GM18858 (cell line): ENCODE results near the gene S100A16.

ENCODE experiments used
- ATAC-seq: cut with Tn5 transposase; IDR thresholded peaks from one replicate; pipeline ENCODE4 v1.9.1; 2021; ENCODE audit not compliant: unreplicated experiment

The S100A16 gene

DNA sequence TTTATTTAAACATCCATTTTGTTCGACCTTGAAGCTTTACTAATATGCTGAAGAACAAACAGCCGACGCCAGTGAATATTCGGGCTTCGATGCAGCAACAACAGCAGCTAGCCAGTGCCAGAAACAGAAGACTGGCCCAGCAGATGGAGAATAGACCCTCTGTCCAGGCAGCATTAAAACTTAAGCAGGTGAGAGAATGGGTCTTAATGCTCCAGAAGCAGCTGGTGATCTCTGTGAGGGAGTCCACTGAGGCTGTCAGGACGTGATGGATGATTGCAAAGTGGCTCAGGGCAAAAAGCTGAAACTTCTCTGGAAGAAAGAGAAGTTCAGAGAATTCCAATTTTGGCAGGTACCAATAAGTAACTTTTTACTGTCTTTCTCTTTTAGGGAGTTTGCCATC is 25.3 kb upstream of the S100A16 start:
- no peak for ATAC-seq

DNA sequence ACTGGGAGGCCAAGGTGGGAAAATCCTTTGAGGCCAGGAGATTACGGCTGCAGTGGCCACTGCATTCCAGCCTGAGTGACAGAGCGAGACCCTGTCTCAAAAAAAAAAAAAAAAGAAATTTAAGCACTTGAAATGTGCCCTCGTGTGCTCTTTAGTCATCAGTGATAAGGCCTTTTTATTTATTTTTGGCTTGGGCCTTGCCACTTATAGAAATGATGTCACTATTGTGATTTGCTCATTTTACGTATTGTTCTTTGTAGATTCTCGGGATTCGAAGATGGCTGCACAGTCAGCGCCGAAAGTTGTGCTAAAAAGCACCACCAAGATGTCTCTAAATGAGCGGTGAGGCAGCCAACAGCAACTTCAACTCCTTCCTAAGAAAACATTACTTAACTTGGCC is 23.4 kb upstream of the S100A16 start:
- no peak for ATAC-seq

DNA sequence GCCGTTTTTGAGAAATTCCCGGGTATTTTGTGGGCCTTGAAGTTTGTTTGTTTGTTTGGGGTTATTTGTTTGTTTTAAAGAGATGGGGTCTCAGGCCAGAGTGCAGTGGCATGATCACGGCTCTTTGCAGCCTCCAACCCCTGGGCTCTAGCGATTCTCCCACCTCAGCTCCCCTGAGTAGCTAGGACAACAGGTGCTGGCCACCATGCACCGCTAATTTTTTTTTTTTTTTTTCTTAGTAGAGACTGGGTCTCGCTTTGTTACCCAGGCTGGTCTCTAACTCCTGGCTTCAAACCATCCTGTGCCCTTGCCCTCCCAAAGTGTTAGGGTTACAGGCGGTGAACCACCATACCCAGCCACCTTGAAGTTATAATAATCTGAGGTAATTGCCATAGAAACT is 22.9 kb upstream of the S100A16 start:
- no peak for ATAC-seq

- peak; percentile 76 for ATAC-seq
These were observed 21.1 kb upstream of the S100A16 start, which contains the start of gene CHTOP for GRCh38 chr1:153633754-153634665. Gene CHTOP (plus strand): TSS chr1:153634066. CDS start chr1:153636589, 2,523 bp downstream.

DNA sequence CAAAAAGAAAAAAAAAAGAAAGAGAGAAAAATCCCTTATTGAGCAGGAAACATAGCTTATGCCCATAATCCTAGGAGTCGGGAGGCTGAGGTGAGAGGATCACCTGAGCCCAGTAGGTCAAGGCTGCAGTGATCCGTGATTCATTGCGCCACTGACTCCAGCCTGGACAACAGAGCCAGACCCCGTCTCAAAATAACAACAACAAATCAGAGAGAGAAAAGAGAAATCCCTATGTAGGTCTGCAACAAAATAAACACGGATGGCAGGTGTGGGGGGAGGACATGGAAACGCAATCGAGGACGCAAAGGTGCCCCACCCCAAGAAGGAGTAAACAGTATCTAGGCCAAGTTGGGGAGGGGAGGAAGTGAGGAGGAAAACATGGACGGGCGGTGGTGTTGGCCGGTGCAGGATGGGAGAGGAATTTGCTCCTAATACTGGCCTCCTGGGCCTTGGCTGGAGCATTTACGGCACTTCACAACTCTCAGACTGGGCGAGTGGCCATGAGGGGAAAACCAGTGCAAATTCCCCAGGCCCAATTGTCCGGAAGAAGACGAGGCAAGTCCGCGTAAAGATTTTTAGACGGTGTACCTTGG is 20.3 kb upstream of the S100A16 start:
- no peak for ATAC-seq

- no peak for ATAC-seq
These were observed 18.4 kb upstream of the S100A16 start for GRCh38 chr1:153631047-153632022.

DNA sequence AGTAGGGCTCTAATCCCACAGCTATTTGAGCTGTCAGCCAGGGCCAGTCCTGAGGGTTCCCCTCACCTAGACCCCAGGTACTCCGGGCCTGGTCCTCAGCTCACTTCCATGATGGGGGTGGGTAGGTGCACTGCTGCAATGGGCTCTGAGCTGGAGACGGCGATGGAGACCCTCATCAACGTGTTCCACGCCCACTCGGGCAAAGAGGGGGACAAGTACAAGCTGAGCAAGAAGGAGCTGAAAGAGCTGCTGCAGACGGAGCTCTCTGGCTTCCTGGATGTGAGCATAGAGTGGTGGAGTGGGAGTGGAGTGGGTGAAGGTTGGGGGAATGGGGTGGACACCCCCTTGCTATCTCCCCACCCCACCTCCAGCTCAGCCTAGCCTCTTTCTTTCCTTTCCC is 17.4 kb upstream of the S100A16 start:
- ATAC-seq = no peak

DNA sequence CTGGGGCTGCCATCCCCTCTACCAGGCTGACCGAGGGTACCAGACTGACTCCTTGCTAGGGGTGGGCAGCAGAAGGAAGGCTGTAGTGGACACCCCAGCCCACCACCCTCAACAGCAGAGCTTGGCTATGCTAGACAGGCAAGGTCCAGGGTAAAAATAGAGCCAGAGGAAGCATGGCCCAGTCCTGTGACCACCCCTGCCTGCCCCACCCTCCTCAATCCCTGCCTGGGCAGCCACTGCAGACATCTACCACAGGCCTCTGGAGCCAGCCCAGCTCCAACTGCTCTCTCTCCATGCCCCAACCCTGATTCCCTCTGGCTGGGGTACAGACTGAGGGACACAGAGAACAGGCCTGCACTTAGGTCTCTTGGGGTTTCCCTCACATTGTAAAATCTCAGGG is 17.0 kb upstream of the S100A16 start:
- ATAC-seq = no peak

- ATAC-seq = no peak
These were observed 16.4 kb upstream of the S100A16 start for GRCh38 chr1:153629343-153629665.

DNA sequence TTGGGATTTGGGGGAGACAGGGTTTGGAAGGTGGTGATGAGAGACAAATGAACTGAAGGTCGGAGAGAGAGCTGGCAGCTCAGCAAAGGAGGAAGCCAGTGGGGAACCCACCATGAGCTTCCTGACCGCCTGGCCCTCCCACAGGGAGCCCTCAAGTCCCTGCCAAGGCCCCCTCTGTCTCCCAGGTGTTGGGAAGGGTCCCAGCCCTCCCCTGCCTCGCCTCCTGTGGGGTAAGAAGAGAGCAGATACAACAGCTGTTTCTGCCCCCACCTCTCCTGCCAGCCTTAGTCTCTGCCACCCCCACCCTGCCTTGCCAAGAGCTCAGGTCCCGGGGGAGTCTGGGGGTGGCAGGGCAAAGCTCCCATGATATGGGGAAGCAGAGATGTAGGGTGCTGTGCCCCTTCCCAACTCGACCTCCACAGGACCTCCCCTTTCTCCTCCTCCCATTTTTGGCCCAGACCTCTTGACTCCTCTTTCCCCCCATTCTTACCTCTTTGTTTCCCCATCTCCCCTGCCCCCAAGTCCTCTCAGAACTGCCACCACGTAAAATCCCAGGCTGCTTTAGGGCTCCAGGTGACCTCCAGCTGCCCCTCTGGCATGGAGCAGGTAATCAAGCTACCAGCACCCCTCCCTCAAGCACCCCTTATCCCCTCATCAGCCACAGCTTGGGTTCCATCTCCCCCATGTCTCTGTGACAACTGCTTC is 15.9 kb upstream of the S100A16 start:
- no peak for ATAC-seq

DNA sequence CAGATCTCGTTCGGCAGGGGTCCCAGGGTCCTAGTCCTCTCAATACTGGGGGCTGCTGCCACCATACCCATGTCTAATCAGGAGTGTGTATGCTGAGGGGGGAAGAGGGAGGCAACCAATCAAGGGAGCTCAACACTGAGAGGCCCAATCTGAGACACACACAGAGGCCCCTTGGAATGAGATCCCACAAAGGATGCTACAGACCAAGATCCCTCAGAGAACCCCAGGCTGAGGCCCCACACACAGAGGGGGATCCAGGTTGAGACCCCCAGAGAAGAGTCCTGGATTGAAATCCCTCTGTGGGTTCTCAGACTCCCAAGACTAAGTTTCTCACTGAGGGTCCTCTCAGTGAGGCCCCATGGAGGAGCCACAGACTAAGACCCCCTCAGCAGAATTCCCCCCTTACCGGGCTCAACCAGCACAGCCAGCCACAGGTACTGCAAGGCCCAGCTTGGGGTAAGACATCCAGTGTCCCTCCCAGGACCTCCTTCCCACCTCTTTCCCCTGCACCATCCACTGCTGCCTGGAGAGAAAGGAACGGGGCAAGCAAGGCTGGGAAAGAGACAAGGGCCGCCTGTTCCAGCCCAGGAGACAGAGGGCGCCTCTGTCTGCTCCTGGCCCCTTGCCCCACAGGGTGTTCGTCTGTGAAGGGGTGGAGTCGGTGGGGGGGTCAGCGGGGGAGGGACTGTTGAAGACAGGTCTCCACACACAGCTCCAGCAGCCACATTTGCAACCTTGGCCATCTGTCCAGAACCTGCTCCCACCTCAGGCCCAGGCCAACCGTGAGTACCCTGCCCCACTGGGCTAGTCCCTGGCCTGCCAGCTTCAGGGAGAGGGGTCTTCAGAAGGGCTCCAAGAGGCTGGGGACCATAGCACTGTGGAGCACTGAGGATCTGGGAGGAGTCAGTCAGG is 15.0 kb upstream of the S100A16 start, which contains the start of gene S100A1:
Gene S100A1 (plus strand): TSS at position 720 of the 912 bp plus-strand sequence. CDS start 2,088 bp downstream, outside the sequence.
- ATAC-seq = no peak

DNA sequence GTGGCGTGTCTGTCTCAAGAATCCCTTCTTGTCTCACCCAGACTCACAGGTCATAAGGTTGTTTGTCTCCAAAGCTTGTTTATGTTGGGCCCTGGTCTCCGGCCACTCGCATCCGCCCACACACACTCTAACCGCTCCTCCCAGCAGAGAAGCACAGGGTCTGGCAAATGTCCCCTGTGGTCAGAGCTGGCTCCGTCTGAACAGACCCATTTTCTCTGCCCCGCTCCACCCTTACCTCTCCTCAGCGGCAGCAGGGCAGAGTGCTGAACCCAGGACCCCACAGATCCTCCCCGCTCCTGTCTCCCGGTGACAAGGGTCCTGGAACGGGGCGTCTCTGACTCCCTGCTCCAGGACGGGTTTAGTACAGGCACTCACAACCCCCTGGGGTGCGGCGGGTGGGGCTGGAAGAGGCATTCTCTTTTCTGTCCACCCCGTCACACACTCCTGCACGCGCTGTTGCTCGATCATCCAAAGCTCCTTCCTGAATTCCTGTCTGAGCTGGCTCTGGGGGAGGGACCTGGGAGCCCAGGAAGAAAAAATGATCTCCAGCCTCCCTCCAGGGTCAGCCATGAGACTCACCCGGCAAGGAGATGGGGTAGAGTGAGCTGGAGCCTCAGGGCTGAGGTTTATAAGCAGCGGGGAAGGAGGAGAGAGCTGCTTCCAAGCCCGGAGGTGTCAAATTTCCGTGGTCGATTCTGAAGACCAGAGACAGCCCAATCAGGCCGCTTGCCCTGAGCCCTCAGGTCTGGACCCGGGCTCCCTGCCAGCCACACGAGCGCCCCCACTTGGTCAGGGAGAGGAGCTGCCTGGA is 14.2 kb upstream of the S100A16 start, which contains the start of gene S100A13:
Gene S100A13 (minus strand): TSS at position 602 of the 811 bp plus-strand sequence. CDS start 1,033 bp downstream, outside the sequence.
- ATAC-seq = no peak

DNA sequence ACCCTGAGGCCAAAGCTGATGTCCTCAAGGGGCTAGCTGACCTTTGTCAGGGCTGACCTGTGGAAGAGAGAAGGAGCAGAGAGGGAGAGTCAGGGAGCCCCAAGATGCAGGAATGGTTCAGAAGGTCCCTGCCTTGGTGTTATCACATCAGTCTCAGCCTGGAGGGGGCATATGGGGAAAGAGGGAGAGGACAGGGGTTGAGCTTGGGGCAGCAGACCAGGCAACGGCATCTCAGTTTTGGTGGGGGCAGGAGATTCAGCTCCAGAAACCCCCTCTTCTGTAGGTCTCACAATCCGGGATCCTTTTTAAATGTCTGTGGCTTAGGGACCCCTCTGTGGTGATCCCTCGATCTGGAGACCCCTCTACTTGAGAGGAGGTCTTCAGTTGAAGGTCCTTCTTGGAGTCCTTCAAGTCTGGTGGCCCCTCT is 13.6 kb upstream of the S100A16 start:
- ATAC-seq = no peak

- ATAC-seq = no peak
These were observed 12.2 kb upstream of the S100A16 start for GRCh38 chr1:153624965-153625611.

DNA sequence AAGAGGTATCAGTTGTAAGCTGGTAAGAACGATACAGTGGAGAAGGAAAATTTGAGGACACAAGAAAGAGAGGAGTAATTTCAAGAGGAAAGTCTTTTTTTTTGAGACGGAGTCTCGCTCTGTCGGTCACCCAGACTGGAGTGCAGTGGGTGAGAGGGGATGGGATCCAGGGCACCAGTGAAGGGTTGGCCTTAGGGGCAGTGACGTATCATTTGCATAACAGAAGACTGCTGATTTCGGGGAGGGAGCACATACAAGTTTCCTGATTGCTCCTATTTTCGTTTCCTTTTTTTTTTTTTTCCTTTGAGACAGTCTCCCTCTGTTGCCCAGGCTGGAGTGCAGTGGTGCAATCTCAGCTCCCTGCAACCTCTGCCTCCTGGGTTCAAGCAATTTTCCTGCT is 10.2 kb upstream of the S100A16 start:
- ATAC-seq = no peak

- no peak for ATAC-seq
These were observed 6.2 kb upstream of the S100A16 start for GRCh38 chr1:153619171-153619570.

GRCh38 chr1:153617663-153618062 is 4.7 kb upstream of the S100A16 start:
- no peak for ATAC-seq

GRCh38 chr1:153616917-153617311 is 4.0 kb upstream of the S100A16 start:
- ATAC-seq = no peak
